Upper lobe of right lung (tissue), 1 donor: ENCODE results near the gene ITPR2. TPM values are rescaled to one million over a fixed set of nuclear protein-coding genes. Genes with fewer than 3 reads are reported as not detected.

Source experiments
- ATAC-seq: fragments of 200-7000 bp; cut with Tn5 transposase; one replicate; pipeline ENCODE4 v1.9.1; 2020; ENCODE audit warnings: mild to moderate bottlenecking, moderate library complexity
- DNase-seq: peaks from one replicate; pipeline ENCODE4 v3.0.0-alpha.2; 2020
- H3K27ac ChIP-seq: fragments of 200-600 bp; one replicate; pipeline ENCODE4 v1.8.0; 2022
- H3K27me3 ChIP-seq: fragments of 200-600 bp; one replicate; pipeline ENCODE4 v1.8.0; 2022; ENCODE audit warnings: mild to moderate bottlenecking
- H3K36me3 ChIP-seq: fragments of 200-600 bp; one replicate; pipeline ENCODE4 v1.8.0; 2022
- H3K4me1 ChIP-seq: fragments of 200-600 bp; one replicate; pipeline ENCODE4 v1.8.0; 2022
- H3K4me3 ChIP-seq: fragments of 200-600 bp; one replicate; pipeline ENCODE4 v1.8.0; 2022; ENCODE audit warnings: mild to moderate bottlenecking
- H3K9me3 ChIP-seq: fragments of 200-600 bp; one replicate; pipeline ENCODE4 v1.8.0; 2022
- CTCF ChIP-seq: fragments of 200-600 bp; IDR thresholded peaks from one replicate; pipeline ENCODE4 v1.8.0; 2022; ENCODE audit warnings: antibody characterized with exemption
- intact Hi-C: fragments of 100-400 bp; cut with DNase I; formaldehyde crosslinking; loops from one replicate; pipeline ENCODE4 v1.11.0; 2022
- total RNA-seq: library from RNA; stranded (reverse); fragmentation: NEBNext Ultra II Directional; extraction: Animal tissue kit (Norgen Biotek cat#: 25700); gene quantifications from one replicate; pipeline ENCODE4 v1.2.1, GENCODE V29; 2021
- donor health status: DM: no; HTN: yes; CAD: no; lungs with severe emphysema.

ITPR2 gene
- total RNA-seq, 1 donor from 2014 or later, result 50.8 TPM

- Histone ChIP-seq H3K9me3 (no peaks in the 10 kb centered on the region), H3K4me1 (no peaks in the 10 kb centered on the region), H3K36me3 (peaks cover 18% of the 10 kb centered on the region), H3K27ac (no peak overlapping the region), H3K27me3 (no peaks in the 10 kb centered on the region), H3K4me3 (no peak overlapping the region)
- intact Hi-C loops, result no loop called here
- ATAC-seq (no peak), DNase-seq (no peak)
- no peak for TF ChIP-seq CTCF
Measured at GRCh38 chr12:26696048-26696612, 136.9 kb downstream of the ITPR2 start.

GRCh38 chr12:26694402-26694801 lies 138.6 kb downstream of the ITPR2 start:
- Histone ChIP-seq H3K4me1 (no peaks in the 10 kb centered on the region), H3K36me3 (peaks cover 18% of the 10 kb centered on the region), H3K27ac (no peak overlapping the region), H3K9me3 (no peaks in the 10 kb centered on the region), H3K4me3 (no peak overlapping the region), H3K27me3 (no peaks in the 10 kb centered on the region)
- DNase-seq (no peak), ATAC-seq (no peak)
- TF ChIP-seq CTCF, result no peak
- intact Hi-C loops, result no loop called here

- H3K27me3 ChIP-seq, result no peaks in the 10 kb centered on the region
- H3K4me1 ChIP-seq, result no peaks in the 10 kb centered on the region
- no peaks in the 10 kb centered on the region for H3K9me3 ChIP-seq
- no peak overlapping the region for H3K4me3 ChIP-seq
- no peak overlapping the region for H3K27ac ChIP-seq
- ATAC-seq, result no peak
- intact Hi-C loops, result no loop called here
- TF ChIP-seq CTCF, result no peak
- peaks cover 18% of the 10 kb centered on the region for H3K36me3 ChIP-seq
- no peak for DNase-seq
Measured at GRCh38 chr12:26692407-26692806, 140.6 kb downstream of the ITPR2 start.

GRCh38 chr12:26691234-26691970 lies 141.6 kb downstream of the ITPR2 start:
- Histone ChIP-seq H3K27ac (no peak overlapping the region), H3K4me3 (no peak overlapping the region), H3K27me3 (no peaks in the 10 kb centered on the region), H3K4me1 (no peaks in the 10 kb centered on the region), H3K36me3 (peaks cover 15% of the 10 kb centered on the region), H3K9me3 (no peaks in the 10 kb centered on the region)
- intact Hi-C loops, result no loop called here
- DNase-seq, result no peak
- no peak for TF ChIP-seq CTCF
- no peak for ATAC-seq

GRCh38 chr12:26690601-26691000 lies 142.4 kb downstream of the ITPR2 start:
- Histone ChIP-seq H3K27ac (no peak overlapping the region), H3K9me3 (no peaks in the 10 kb centered on the region), H3K4me3 (no peak overlapping the region), H3K4me1 (no peaks in the 10 kb centered on the region), H3K27me3 (no peaks in the 10 kb centered on the region), H3K36me3 (peaks cover 10% of the 10 kb centered on the region)
- TF ChIP-seq CTCF, result no peak
- ATAC-seq (no peak), DNase-seq (no peak)
- intact Hi-C loops, result no loop called here
